GM20431 (cell line): ENCODE measurements around the gene FYCO1.
"Not testable (repeated sequence)": the region's sequence is repeated elsewhere in the genome, so short reads cannot be mapped to it uniquely, and the experiment has no call there.

ENCODE experiments used
- in situ Hi-C: fragments of 300-500 bp; cut with MseI, MboI; formaldehyde crosslinking; loops from one replicate; pipeline ENCODE4 v1.15.0; 2020; ENCODE audit warnings: low sequenced_read_pairs; ENCODE audit not compliant: unreplicated experiment

Gene FYCO1

DNA sequence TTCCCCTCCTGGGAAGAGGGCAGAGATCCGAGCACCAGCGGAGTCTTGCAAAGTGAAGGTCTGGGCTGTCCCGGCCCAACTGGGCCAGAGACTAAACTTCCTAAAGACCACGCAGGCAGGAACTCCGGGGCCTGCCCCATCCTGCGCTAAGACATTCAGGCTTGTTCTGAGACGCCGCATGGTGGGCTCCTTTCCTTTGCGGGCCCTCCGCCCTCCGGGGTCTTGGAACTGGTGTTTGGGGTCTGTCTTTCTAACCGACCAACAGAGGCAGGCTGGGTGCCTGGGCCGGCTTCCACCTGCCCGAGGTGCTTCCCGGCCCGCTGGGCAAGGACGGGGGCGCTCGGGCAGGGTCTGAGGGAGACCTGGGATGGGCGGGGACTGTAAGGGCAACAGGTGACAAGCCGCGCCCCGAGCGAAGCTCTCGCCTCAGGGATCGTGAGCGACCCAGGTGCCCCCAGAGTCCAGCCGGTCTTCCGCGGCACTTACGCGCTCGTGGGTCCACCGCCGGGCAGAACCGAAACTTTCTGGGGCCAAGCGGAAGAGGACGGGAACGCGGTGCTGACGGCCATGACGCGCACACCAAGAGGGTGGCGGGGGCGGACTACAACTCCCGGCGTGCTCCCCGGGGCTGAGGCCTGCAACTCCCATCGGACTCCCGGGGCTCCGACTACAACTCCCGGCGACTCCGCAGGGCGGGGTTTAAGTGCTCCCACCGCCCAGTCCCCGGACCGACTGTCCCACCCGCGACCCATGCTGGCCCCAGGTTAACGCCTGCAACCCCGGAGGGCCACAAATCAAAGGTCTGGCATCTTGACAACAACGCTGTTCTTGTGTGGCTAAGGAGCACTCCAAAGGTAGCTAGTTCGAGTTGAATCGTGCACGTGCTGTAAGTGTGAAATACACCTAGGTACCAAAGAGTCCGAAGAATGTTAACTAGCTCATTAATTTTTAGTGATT is at the start of gene FYCO1:
Gene FYCO1, minus strand, starts transcription at position 589 of the 957 bp plus-strand sequence. CDS start 10,914 bp downstream, outside the sequence.
- in situ Hi-C loops = no loop called here

DNA sequence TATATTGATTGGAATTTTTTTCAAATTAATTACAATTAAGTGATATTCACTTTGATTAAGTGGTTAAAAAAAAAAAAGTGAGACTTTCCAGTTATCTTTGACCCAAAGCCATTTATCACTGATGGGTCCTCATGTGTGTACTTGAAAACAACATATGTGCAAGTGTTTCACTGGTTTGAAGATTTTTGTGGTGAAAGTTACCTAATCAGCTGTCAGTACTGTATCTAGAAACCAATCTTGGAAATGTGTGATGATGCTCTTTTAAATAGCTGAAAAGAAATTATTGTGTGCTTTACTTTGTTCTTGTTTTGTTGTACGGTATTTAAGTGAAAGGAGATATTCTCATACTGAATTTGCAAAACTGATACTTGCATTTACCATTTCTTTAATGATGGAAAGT is 43.3 kb upstream of the FYCO1 start:
- in situ Hi-C loops = no loop called here

DNA sequence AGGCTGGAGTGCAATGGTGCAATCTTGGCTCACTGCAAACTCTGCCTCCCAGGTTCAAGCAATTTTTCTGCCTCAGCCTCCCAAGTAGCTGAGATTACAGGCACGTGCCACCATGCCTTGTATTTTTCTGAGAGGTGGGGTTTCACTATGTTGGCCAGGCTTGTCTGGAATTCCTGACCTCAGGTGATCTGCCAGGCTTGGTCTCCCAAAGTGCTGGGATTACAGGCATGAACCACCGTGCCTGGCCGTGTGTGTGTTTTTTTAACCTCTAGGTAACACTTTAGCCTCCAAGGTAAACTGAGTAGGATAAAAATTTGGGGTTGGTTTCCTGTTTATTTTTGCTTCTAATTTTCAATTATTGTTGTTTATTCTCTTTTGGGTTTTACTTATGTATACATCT is 42.4 kb upstream of the FYCO1 start:
- in situ Hi-C loops = not testable (repeated sequence)

DNA sequence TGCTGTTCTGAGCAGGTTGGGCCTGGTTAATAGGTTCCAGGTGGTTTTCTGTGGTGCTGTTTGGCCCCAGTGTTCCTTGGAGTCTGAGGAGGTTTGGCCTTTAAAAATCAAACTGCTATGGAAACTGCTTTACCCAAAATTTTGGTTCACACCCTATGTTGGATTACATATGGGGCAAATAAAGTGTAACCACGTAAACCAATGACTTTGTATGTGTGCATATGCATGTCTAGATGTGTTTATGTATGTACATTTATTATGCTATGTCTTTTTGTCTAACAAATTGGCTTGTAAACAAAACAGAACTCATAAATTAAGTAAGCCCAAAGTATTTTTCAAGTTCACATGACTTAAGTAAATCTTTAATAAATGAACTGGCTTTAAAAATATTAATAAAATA is 40.6 kb upstream of the FYCO1 start:
- in situ Hi-C loops = no loop called here

DNA sequence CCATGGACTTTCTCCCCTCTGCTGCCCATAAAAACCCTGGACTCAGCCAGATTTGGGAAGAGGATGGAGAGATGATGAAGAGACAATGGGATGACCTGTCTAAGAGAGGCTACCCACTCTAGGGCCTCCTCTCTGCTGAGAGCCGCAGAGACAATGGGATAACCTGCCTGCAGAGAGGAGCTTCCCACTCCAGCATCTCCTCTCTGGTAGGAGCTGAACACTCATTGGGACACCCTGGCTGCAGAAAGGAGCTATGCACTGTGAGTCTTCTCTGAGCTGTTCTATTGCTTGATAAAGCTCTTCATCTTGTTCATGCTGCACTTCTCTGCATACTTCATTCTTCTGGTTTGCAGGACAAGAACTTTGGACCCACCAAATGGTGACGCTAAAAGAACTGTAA is 36.1 kb upstream of the FYCO1 start:
- in situ Hi-C loops = no loop called here

DNA sequence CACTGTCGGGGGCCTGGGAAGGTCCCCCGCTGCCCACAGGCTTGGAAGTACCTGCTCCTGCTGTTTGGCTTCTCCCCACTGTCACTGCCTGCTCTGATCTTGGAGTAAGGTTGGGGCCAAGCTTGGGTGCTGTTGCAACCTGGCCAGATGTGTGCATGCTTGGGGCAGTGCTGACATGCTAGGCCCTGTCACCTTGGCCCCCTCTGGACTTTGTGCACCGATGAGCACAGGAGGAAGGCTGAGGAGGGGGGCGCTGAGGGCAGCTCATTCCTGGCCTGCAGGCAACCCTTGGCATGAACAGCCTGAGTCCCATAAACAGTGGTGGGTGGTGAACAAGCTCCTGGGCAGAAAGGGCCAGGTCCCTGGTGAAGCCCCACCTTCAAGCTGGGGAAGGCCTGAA is 35.6 kb upstream of the FYCO1 start:
- in situ Hi-C loops = no loop called here

DNA sequence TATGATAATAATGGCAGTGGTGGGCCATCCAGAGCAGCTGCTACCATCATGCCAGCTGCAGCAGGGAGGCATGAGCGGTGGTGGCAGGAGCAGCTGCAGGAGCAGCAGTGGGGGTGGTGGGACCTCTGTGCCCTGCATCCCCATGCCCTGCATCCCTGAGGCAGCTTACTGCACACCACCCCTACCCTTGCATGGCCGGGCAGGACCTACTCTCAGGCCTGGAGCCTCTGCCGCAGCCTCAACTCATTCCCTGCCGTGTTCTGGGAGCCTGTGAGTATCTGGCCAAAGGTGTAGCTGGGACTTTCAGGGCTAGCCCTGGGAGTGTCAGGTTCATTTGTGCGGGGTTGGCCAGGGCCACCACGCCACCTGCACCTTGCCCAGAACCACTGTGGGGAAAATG is 35.0 kb upstream of the FYCO1 start:
- in situ Hi-C loops = no loop called here

DNA sequence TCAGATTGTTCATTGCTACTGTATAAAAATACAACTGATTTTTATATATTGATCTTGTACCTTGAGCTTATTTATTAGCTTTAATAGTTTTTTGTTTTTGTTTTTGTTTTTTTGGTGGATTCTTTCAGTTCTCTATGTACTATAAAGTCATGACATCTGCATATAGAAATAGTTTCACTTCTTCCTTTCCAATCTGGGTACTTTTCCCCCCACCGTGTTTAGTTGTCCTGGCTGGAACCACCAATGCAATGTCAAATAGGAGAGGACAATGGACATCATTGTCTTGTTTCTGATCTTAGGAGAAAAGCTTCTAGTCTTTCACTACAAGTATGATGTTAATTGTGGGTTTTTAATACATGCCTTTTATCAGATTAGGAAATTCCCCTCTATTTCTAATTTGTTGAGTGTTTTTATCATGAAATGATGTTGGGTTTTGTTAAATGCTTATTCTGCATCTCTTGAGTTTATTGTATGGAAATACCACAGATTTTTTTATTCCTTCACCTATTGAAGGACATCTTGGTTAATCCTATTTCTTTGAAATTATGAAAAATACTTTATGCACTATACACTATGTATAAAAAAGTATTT is 34.4 kb upstream of the FYCO1 start:
- in situ Hi-C loops = no loop called here

DNA sequence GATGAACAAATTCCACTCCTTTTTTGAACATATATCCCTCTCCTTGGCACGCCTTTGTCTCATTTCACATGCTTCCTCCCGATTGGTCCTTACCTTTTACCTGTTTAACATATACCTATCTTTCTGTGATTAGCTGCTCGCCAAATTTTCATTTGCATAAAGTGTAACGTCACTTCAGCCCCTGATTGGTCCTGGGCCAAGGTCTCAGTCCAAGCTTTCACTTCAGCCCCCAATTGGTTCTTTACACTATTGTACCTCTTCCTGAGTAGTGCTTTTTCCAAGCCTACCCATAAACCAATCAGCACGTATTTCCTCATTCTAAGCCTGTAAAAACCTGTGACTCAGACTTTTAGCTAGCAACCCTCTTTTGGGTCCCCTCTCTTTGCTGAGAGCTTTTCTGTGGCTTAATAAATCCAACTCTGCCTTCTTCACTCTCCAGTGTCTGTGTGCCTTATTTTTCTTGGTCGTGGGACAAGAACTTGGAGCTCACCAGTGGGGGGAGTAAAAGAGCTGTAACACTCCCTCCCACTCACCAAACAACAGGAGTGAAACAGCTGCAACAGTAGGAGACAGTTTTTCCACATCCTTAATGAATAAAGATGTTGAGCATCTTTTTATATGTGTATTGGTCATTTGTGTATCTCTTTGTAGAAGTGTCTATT is 32.2 kb upstream of the FYCO1 start:
- in situ Hi-C loops = no loop called here

DNA sequence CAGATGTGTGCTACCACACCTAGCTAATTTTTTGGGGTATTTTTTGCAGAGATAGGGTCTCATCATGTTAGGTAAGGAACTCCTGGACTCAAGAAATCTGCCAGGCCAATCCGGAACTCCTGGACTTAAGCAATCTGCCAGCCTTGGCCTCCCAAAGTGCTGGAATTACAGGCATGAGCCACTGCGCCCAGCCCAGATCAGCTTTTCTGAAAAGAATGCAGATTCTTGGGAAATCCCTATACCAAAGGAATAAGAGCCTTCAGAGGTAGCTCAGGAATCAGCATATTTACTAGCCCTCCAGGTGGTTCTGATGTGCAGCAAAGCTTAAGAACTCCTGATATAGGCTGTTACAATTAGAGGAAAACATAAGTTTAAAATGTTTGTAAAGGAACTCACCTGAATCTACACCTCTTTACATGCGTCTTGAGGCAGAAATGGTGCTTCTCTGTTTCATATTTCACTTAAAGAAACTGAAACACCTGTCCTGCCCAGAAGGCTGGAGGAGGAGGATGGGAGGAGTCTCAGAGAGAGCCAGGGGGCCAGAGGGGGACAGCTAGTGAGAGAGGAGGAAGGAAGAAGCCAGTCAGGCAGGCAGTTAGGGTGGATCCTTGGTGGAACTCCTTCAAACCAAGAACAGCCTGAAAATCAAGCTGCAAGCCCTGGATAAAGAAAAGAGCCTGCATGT is 31.5 kb upstream of the FYCO1 start, which contains the start of gene XCR1:
Gene XCR1, minus strand, starts transcription at position 463 of the 685 bp plus-strand sequence. CDS start 5,536 bp downstream, outside the sequence.
- in situ Hi-C loops = no loop called here

DNA sequence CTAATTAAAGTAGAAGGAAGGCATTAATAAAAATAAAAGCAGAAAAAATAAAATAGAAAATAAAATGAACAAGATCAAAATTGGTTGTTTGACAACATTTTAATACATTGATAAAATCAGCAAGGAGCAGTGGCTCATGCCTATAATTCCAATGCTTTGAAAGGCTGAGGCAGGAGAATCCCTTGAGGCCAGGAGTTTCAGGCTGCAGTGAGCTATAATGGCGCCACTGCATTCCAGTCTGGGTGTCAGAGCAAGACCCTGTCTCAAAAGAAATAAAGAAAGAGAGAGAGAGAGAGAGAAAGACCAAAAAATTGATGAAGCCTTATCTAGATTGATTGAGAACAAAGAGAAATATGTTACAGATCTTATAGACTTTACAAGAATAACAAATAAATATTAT is 29.5 kb upstream of the FYCO1 start:
- in situ Hi-C loops = no loop called here

DNA sequence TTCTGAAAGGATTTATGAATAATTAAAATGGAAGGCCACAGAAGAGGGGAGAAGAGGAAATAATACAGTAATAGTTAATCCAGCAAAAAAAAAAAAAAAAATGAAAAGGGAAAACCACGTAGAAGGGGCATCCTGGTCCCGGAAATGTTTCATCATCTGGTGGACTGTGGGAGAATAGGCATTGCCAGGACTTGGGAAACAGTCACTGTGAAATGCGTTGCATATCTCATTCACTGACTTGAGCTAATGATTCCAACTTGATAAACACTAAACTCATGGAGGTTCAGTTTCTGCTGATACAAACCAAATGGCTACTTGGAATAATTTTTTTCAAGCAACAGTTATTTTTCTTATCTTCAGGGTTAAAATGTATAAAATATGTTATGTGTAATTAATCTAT is 28.5 kb upstream of the FYCO1 start:
- in situ Hi-C loops = no loop called here

DNA sequence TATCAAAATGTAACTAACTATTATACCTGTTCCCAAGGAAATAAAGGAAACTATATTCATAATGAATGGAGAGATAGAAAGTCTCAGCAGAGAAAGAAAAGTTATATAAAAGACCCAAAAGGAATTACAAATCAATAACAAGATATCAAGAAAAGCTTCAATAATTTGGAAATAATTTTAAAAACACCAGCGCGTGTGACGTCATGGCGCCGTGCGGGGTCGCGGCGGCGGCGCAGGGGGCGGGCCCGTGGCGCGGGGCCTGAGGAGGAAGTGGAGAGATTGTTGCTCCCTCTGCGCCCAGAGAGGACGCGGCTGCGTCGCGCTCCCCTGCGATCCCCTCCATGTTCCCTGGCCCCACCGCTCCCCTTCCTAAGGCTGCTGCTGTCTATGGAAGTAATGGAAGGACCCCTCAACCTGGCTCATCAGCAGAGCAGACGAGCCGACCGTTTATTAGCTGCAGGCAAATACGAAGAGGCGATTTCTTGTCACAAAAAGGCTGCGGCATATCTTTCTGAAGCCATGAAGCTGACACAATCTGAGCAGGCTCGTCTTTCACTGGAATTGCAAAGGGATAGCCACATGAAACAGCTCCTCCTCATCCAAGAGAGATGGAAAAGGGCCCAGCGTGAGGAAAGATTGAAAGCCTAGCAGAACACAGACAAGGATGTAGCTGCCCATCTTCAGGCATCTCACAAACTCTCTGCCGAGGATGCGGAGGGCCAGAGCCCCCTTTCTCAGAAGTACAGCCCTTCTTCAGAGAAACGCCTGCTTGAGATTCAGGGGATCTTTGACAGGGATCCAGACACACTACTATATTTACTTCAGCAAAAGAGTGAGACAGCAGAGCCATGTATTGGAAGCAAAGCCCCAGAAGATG is 27.5 kb upstream of the FYCO1 start:
- in situ Hi-C loops = no loop called here

DNA sequence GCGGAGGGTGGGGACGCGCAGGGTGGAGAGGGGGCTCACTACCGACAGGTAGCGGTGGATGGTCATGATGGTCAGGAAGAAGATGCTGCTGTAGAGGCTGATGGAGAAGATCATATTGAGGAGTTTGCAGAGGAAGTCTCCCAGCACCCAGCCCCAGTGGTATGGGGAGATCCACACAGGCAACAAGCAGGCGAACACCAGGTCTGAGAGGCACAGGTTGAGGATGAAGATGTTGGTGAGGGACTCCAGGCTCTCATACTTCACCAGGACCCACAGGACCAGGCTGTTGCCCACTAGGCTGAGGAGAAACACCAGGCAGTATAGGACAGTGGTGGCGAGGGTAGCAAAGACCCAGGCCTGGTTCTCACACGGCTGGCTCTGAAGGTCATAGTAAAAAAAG is 25.9 kb upstream of the FYCO1 start:
- in situ Hi-C loops = no loop called here

DNA sequence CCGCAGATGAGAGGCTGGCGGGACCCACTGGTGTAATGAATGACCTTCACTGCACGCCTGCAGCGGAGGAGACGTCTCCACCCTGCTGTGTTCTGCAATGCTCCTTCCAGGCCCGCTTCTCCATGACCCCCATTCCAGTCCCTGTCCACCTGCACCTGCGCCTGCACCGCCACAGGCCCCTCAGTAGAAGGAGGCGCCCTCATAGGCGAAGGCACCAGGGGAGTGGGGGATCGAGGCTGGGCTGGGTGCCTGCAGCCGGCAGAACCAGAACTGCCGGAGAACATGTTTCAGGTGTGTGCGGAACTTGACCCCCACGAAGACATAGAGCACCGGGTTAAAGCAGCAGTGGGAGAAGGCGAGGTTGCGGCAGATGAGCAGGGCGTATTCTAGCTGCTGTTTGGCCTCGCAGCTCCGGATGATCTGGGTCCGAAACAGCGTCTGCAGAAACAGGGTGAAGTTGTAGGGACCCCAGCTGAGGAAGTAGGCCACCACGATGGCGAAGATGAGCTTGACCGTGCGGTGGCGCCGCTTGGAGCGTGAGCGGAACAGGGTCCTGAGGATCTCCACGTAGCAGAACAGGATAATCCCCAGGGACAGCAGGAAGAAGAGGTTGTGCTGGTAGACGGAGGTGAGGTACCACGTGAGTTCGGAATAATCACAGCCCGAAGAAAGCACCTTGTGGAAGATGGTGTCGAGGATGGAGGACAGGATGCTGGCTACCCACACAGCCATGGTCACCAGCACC is 25.3 kb upstream of the FYCO1 start:
- in situ Hi-C loops = no loop called here

DNA sequence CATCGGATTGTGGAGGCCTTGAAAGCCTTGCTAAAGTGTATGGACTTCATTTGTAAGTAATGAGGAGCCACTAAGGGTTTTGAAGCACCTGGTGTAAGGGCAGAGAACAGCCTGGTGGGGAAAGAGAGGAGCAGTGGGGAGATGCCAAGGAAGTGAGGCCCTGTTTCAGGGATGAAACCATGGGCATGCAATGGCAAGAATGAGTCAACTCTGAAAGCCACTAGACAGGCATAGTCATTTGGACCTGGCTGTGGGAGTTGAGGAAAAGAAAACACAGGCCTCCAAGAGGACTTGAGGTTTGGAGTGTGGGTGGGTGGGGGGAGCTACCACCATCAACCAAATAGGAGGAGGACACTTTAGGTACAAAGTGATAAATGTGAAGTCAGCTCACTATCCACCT is 24.1 kb upstream of the FYCO1 start:
- in situ Hi-C loops = no loop called here

DNA sequence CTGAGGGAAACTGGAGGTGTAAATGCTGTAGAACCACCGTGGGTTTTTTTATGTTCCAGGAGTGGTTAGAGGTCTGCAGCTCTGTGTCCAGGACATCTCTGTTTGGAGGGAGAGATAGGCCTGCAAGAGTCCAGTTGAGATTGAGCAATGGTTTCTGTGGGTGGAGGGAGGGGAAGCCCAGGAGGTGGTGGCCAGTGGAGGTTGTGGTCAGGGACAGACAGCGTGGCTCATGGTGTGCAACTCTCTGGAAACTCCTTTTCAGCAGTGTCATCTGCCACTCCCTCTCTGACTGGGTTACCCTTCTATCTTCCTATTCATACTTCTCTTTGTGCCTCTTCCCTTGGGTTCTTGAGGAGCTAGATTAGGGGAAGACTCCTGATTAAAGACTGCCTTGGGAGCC is 22.1 kb upstream of the FYCO1 start:
- in situ Hi-C loops = no loop called here

DNA sequence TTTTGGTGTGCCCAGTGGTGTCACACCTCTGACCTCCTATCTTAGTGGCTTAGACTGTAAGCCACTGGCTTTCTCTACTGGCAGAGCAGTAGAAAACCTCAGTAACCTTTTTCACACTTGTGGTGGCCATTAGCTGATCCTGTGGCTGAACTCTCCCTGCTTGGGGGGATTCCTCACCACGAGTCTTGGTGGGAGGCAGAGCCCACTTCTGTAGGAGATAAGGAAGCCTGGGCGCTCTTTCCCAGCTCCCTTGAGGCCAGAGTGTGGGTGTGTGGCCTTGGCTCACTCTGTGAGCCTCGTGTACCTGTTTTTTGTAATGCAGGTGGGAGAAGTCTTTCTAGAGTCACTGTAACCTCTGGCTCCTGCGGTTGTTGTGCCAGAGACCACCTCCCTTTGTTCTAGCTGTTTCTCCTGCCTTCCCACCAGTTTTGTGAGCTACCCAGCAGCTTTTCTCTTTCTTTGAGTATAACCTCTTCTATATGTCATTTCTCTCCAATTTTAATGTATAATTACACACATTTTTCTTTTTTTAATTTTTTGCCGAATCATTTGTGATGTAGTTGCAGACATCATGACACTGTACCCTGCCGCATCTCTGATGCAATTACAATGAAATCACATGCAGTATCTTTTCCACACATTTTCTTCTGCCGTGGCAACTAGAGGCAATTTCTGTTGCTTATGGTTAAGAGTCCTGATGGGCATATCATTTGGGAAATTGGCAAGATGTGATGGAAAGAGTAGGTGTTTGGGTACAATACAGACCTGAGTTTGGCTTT is 17.9 kb upstream of the FYCO1 start:
- in situ Hi-C loops = no loop called here
